Suprapubic skin (tissue), 3 donors: ENCODE measurements around the gene SYNPO.

Experiments
- EP300 ChIP-seq: sonication (generic); formaldehyde crosslinking; IDR thresholded peaks from one replicate; pipeline ENCODE4 v1.6.1; 2017; ENCODE audit warnings: antibody characterized with exemption
- TF ChIP-seq, protein P1 (sequence below), 2 donors: fragments of 200-600 bp in 1 of 2; fragments of 450-650 bp in 1 of 2; sonication (generic) in 1 of 2; IDR thresholded peaks; one replicate each; pipeline ENCODE4 v1.5.1; 2016 to 2019; ENCODE audit warnings: antibody characterized with exemption in 2 of 2, mild to moderate bottlenecking in 1 of 2, moderate library complexity in 1 of 2

- TF ChIP-seq, protein P1, sequence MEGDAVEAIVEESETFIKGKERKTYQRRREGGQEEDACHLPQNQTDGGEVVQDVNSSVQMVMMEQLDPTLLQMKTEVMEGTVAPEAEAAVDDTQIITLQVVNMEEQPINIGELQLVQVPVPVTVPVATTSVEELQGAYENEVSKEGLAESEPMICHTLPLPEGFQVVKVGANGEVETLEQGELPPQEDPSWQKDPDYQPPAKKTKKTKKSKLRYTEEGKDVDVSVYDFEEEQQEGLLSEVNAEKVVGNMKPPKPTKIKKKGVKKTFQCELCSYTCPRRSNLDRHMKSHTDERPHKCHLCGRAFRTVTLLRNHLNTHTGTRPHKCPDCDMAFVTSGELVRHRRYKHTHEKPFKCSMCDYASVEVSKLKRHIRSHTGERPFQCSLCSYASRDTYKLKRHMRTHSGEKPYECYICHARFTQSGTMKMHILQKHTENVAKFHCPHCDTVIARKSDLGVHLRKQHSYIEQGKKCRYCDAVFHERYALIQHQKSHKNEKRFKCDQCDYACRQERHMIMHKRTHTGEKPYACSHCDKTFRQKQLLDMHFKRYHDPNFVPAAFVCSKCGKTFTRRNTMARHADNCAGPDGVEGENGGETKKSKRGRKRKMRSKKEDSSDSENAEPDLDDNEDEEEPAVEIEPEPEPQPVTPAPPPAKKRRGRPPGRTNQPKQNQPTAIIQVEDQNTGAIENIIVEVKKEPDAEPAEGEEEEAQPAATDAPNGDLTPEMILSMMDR (IDR thresholded peaks at IDR 0.05): no peak
- TF ChIP-seq EP300: no peak
Observed at GRCh38 chr5:150644514-150644913, 4.1 kb downstream of the SYNPO start.
